ENCODE data around the gene TTYH3. TPM values are rescaled to one million over a fixed set of nuclear protein-coding genes. Genes with fewer than 3 reads are reported as not detected.
"Not testable (repeated sequence)": the region's sequence is repeated elsewhere in the genome, so short reads cannot be mapped to it uniquely, and the experiment has no call there.

TTYH3 gene
- total RNA-seq, 2 donors from 2014 or later: 11.2 to 32.0 TPM

- peak in 2 of 7 experiments; percentile 5 to 16 for TF ChIP-seq CTCF (IDR thresholded peaks at IDR 0.05)
- peak in 1 of 3 donors; percentile 46 for TF ChIP-seq POLR2A (IDR thresholded peaks at IDR 0.05)
- intact Hi-C loops (cut with DNase I): no loop called here
- Histone ChIP-seq H3K4me1 (peaks cover 4% of the 10 kb centered on the region), H3K4me3 (no peak overlapping the region), H3K36me3 (replicated peaks in 1 of 2; ENCODE audit: insufficient read depth in 1 of 2, low read depth in 2 of 2) (no peaks in the 10 kb centered on the region), H3K27ac (peak overlapping the region in 1 of 4 donors; percentile 50), H3K9me3 (no peaks in the 10 kb centered on the region), H3K27me3 (no peaks in the 10 kb centered on the region)
- WGBS, 2 donors: 66 to 83% methylated on average over 14 of the region's 14 CpGs
- DNase-seq: peak in 1 of 4 donors; percentile 50
- no peak for ATAC-seq
Measured at GRCh38 chr7:2608921-2609411, 22.8 kb upstream of the TTYH3 start.

GRCh38 chr7:2609646-2610045, 22.1 kb upstream of the TTYH3 start:
- DNase-seq; ATAC-seq; H3K9me3 ChIP-seq; H3K4me3 ChIP-seq; H3K27me3 ChIP-seq; intact Hi-C loops (cut with DNase I); H3K27ac ChIP-seq; H3K36me3 ChIP-seq (replicated peaks in 1 of 2; ENCODE audit: insufficient read depth in 1 of 2, low read depth in 2 of 2): not testable (repeated sequence)
- peaks cover 11% of the 10 kb centered on the region for H3K4me1 ChIP-seq
- WGBS, 2 donors: 93 to 95% methylated on average over 6 of the region's 6 CpGs

GRCh38 chr7:2610466-2610865, 21.3 kb upstream of the TTYH3 start:
- no peak overlapping the region for H3K27ac ChIP-seq
- H3K27me3 ChIP-seq: no peaks in the 10 kb centered on the region
- ATAC-seq (no peak), DNase-seq (no peak)
- H3K4me1 ChIP-seq: peaks cover 15% of the 10 kb centered on the region
- no peaks in the 10 kb centered on the region for H3K36me3 ChIP-seq (replicated peaks in 1 of 2; ENCODE audit: insufficient read depth in 1 of 2, low read depth in 2 of 2)
- intact Hi-C loops (cut with DNase I): no loop called here
- no peaks in the 10 kb centered on the region for H3K9me3 ChIP-seq
- no peak for TF ChIP-seq CTCF (IDR thresholded peaks at IDR 0.05)
- no peak for TF ChIP-seq POLR2A (IDR thresholded peaks at IDR 0.05)
- no peak overlapping the region for H3K4me3 ChIP-seq
- 88 to 90% methylated on average over 13 to 14 of the region's 14 CpGs for WGBS, 2 donors

- H3K27ac ChIP-seq: no peak overlapping the region
- H3K9me3 ChIP-seq: no peaks in the 10 kb centered on the region
- no peak overlapping the region for H3K4me3 ChIP-seq
- no peaks in the 10 kb centered on the region for H3K27me3 ChIP-seq
- no peak for DNase-seq
- no peak for ATAC-seq
- intact Hi-C loops (cut with DNase I): no loop called here
- TF ChIP-seq CTCF (IDR thresholded peaks at IDR 0.05) (no peak), POLR2A (IDR thresholded peaks at IDR 0.05) (no peak)
- peaks cover 15% of the 10 kb centered on the region for H3K4me1 ChIP-seq
- 85 to 98% methylated on average over 8 to 14 of the region's 14 CpGs for WGBS, 2 donors
- H3K36me3 ChIP-seq (replicated peaks in 1 of 2; ENCODE audit: insufficient read depth in 1 of 2, low read depth in 2 of 2): no peaks in the 10 kb centered on the region
Measured at GRCh38 chr7:2610898-2611297, 20.9 kb upstream of the TTYH3 start.

- 92 to 96% methylated on average over 9 to 11 of the region's 11 CpGs for WGBS, 2 donors
- no peak for DNase-seq
- no peaks in the 10 kb centered on the region for H3K27me3 ChIP-seq
- intact Hi-C loops (cut with DNase I): no loop called here
- no peaks in the 10 kb centered on the region for H3K9me3 ChIP-seq
- ATAC-seq: no peak
- H3K4me1 ChIP-seq: peaks cover 15% of the 10 kb centered on the region
- TF ChIP-seq CTCF (IDR thresholded peaks at IDR 0.05) (no peak), POLR2A (IDR thresholded peaks at IDR 0.05) (no peak)
- H3K36me3 ChIP-seq (replicated peaks in 1 of 2; ENCODE audit: insufficient read depth in 1 of 2, low read depth in 2 of 2): no peaks in the 10 kb centered on the region
- no peak overlapping the region for H3K27ac ChIP-seq
- no peak overlapping the region for H3K4me3 ChIP-seq
Measured at GRCh38 chr7:2611401-2611800, 20.4 kb upstream of the TTYH3 start.
